IMR-90 (cell line): Measurements from ENCODE around the gene MDC1. TPM values are rescaled to one million over a fixed set of nuclear protein-coding genes. Genes with fewer than 3 reads are reported as not detected.

ENCODE experiments used
- ATAC-seq: fragments of 200-7000 bp; cut with Tn5 transposase; 2 replicates; pipeline ENCODE4 v1.9.1; 2020; ENCODE audit warnings: low read depth, mild to moderate bottlenecking, moderate library complexity
- BruUV-seq: library from RNA; stranded (reverse); fragments of 400-500 nt; replicated peaks from 2 replicates; lab custom pipeline; 2021; lab: Mats Ljungman, UMichigan
- CTCF ChIA-PET: fragments of 300-600 bp; formaldehyde crosslinking; extraction: SDS; loops from one replicate; lab custom pipeline; 2021; ENCODE audit warnings: antibody characterized with exemption; lab: Yijun Ruan, JAX
- POLR2A ChIA-PET: fragments of 300-600 bp; sonication (Branson Sonifier 250); formaldehyde crosslinking; loops from one replicate; lab custom pipeline; 2022; ENCODE audit warnings: antibody characterized with exemption; ENCODE audit not compliant: unreplicated experiment; lab: Charles Lee
- DNase-seq: peaks from one replicate; pipeline ENCODE4 v3.0.0; 2013
- H2AFZ ChIP-seq: replicated peaks from 2 replicates; pipeline ENCODE3; 2013; ENCODE audit warnings: low read length, mild to moderate bottlenecking; ENCODE audit not compliant: poor library complexity
- H2AK5ac ChIP-seq: 2 replicates; pipeline ENCODE4 v1.6.1; 2013; ENCODE audit warnings: low read depth, low read length, inconsistent platforms
- H2AK9ac ChIP-seq: replicated peaks from 2 replicates; pipeline ENCODE3; 2013; ENCODE audit warnings: mild to moderate bottlenecking, low read depth, low read length, moderate library complexity; ENCODE audit not compliant: poor library complexity
- H2BK120ac ChIP-seq: 2 replicates; pipeline ENCODE4 v1.6.1; 2013; ENCODE audit warnings: low read depth, low read length, inconsistent platforms
- H2BK15ac ChIP-seq: 3 replicates; pipeline ENCODE4 v1.6.1; 2013; ENCODE audit warnings: low read depth, low read length, inconsistent platforms
- H2BK20ac ChIP-seq: 2 replicates; pipeline ENCODE4 v1.6.1; 2013; ENCODE audit warnings: low read depth, mild to moderate bottlenecking, inconsistent platforms, low read length, moderate library complexity
- H2BK5ac ChIP-seq: 2 replicates; pipeline ENCODE4 v1.6.1; 2013; ENCODE audit warnings: mild to moderate bottlenecking, low read depth, low read length, inconsistent platforms; ENCODE audit not compliant: poor library complexity, severe bottlenecking
- H3K14ac ChIP-seq: replicated peaks from 2 replicates; pipeline ENCODE4 v1.6.1; 2013; ENCODE audit warnings: low read depth, low read length, inconsistent platforms
- H3K18ac ChIP-seq: 2 replicates; pipeline ENCODE4 v1.6.1; 2013; ENCODE audit warnings: low read depth, low read length, control low read depth
- H3K23ac ChIP-seq: 2 replicates; pipeline ENCODE4 v1.6.1; 2013; ENCODE audit warnings: low read depth, low read length, inconsistent platforms
- H3K27ac ChIP-seq: 2 replicates; pipeline ENCODE4 v1.5.1; 2013; ENCODE audit warnings: mild to moderate bottlenecking, control low read depth, low read length; ENCODE audit not compliant: insufficient read depth
- H3K27me3 ChIP-seq: 2 replicates; pipeline ENCODE4 v1.6.1; 2013; ENCODE audit warnings: low read length; ENCODE audit not compliant: control insufficient read depth, insufficient read depth
- H3K36me3 ChIP-seq: 2 replicates; pipeline ENCODE4 v1.6.1; 2013; ENCODE audit warnings: low read length, mixed read lengths; ENCODE audit not compliant: control insufficient read depth, insufficient read depth
- H3K4ac ChIP-seq: 2 replicates; pipeline ENCODE4 v1.6.1; 2013; ENCODE audit warnings: low read depth, low read length, inconsistent platforms
- H3K4me1 ChIP-seq: 2 replicates; pipeline ENCODE4 v1.6.1; 2013; ENCODE audit warnings: low read length, mixed read lengths; ENCODE audit not compliant: control insufficient read depth, insufficient read depth
- H3K4me2 ChIP-seq: 2 replicates; pipeline ENCODE4 v1.6.1; 2013; ENCODE audit warnings: low read depth, mild to moderate bottlenecking, control low read depth, low read length, moderate library complexity
- H3K4me3 ChIP-seq: 2 replicates; pipeline ENCODE4 v1.5.1; 2013; ENCODE audit warnings: low read depth, mild to moderate bottlenecking, control low read depth, low read length, moderate library complexity; ENCODE audit not compliant: insufficient read depth
- H3K56ac ChIP-seq: 2 replicates; pipeline ENCODE4 v1.6.1; 2013; ENCODE audit warnings: low read length, inconsistent platforms; ENCODE audit not compliant: insufficient read depth; ENCODE audit errors: extremely low read depth
- H3K79me1 ChIP-seq, 2 experiments: 2 replicates each; pipeline ENCODE4 v1.6.1; 2013; ENCODE audit warnings: low read length in 2 of 2, inconsistent platforms in 1 of 2, low read depth in 1 of 2
- H3K9ac ChIP-seq: 2 replicates; pipeline ENCODE4 v1.6.1; 2013; ENCODE audit warnings: low read depth, low read length, control low read depth
- H3K9me1 ChIP-seq: 2 replicates; pipeline ENCODE4 v1.6.1; 2013; ENCODE audit warnings: low read length, inconsistent platforms; ENCODE audit not compliant: insufficient read depth
- H3K9me3 ChIP-seq: 2 replicates; pipeline ENCODE4 v1.6.1; 2013; ENCODE audit warnings: low read length; ENCODE audit not compliant: control insufficient read depth, insufficient read depth
- H4K20me1 ChIP-seq: 2 replicates; pipeline ENCODE4 v1.6.1; 2013; ENCODE audit warnings: low read length, inconsistent platforms; ENCODE audit not compliant: insufficient read depth
- H4K5ac ChIP-seq: 2 replicates; pipeline ENCODE4 v1.6.1; 2013; ENCODE audit warnings: mild to moderate bottlenecking, low read depth, low read length, control low read depth
- H4K8ac ChIP-seq, 2 experiments: 2 replicates each; pipeline ENCODE4 v1.6.1; 2013; ENCODE audit warnings: low read depth in 2 of 2, low read length in 2 of 2, control low read depth in 1 of 2, inconsistent platforms in 1 of 2
- H4K91ac ChIP-seq: 2 replicates; pipeline ENCODE4 v1.6.1; 2013; ENCODE audit warnings: low read depth, low read length, inconsistent platforms; ENCODE audit not compliant: insufficient read depth
- BHLHE40 ChIP-seq: fragments of 150-350 bp; IDR thresholded peaks from 2 replicates; pipeline ENCODE4 v1.6.1; 2016; ENCODE audit warnings: mild to moderate bottlenecking, low read depth, low read length
- CHD1 ChIP-seq: IDR thresholded peaks from 2 replicates; pipeline ENCODE4 v1.6.1; 2012; ENCODE audit warnings: low read depth, low read length, improper control_type of control experiment
- FOS ChIP-seq: fragments of 150-350 bp; IDR thresholded peaks from 2 replicates; pipeline ENCODE4 v1.6.1; 2016; ENCODE audit warnings: low read depth, low read length
- MAFK ChIP-seq: IDR thresholded peaks from 2 replicates; pipeline ENCODE4 v1.6.1; 2012; ENCODE audit warnings: low read depth, low read length, improper control_type of control experiment
- MAZ ChIP-seq: IDR thresholded peaks from 2 replicates; pipeline ENCODE4 v1.6.1; 2012; ENCODE audit warnings: low read depth, mild to moderate bottlenecking, low read length, improper control_type of control experiment, moderate library complexity, borderline replicate concordance
- MXI1 ChIP-seq: IDR thresholded peaks from 2 replicates; pipeline ENCODE4 v1.6.1; 2012; ENCODE audit warnings: low read depth, mild to moderate bottlenecking, low read length, moderate library complexity, borderline replicate concordance
- POLR2A ChIP-seq: IDR thresholded peaks from 2 replicates; pipeline ENCODE4 v1.6.1; 2012; ENCODE audit warnings: mild to moderate bottlenecking, low read depth, low read length
- RCOR1 ChIP-seq: IDR thresholded peaks from 2 replicates; pipeline ENCODE4 v1.6.1; 2012; ENCODE audit warnings: mild to moderate bottlenecking, low read length, improper control_type of control experiment; ENCODE audit not compliant: insufficient replicate concordance
- RFX5 ChIP-seq: IDR thresholded peaks from 2 replicates; pipeline ENCODE4 v1.8.0; 2012; ENCODE audit warnings: low read depth, mild to moderate bottlenecking, low read length, moderate library complexity
- SMC3 ChIP-seq: fragments of 150-350 bp; IDR thresholded peaks from 2 replicates; pipeline ENCODE4 v1.6.1; 2016; ENCODE audit warnings: low read depth, mild to moderate bottlenecking, antibody characterized with exemption, low read length, moderate library complexity
- WGBS, 2 experiments: methylation state at CpG; one replicate each; pipeline versions ENCODE4 v1.1.5 to v1.1.7; 2013; ENCODE audit warnings: missing lambda C conversion rate in 2 of 2; ENCODE audit not compliant: insufficient read length in 1 of 2; ENCODE audit errors: extremely low coverage in 2 of 2; 5-methylcytosine and 5-hydroxymethylcytosine counted together
- dilution Hi-C: fragments of 300-500 bp; cut with HindIII; formaldehyde crosslinking; loops from one replicate; pipeline ENCODE4 v1.14.3; 2018; ENCODE audit warnings: low sequenced_read_pairs; ENCODE audit not compliant: unreplicated experiment
- in situ Hi-C: fragments of 300-500 bp; cut with MboI; formaldehyde crosslinking; loops from 3 replicates; pipeline ENCODE4 v1.14.3; 2019; ENCODE audit warnings: low sequenced_read_pairs, inconsistent platforms, mixed read lengths
- intact Hi-C: fragments of 100-400 bp; cut with micrococcal nuclease; formaldehyde crosslinking; loops from 2 replicates; pipeline ENCODE4 v1.10.0; 2022
- polyA plus RNA-seq, 3 experiments: library from polyadenylated mRNA; depleted of rRNA; stranded (reverse); fragments of >200 nt; gene quantifications; 2 replicates each; pipeline ENCODE4 v1.2.3, GENCODE V29; 2012; ENCODE audit warnings: low replicate concordance in 1 of 3
- total RNA-seq: library from RNA; depleted of rRNA; stranded (reverse); fragments of >200 nt; gene quantifications from 2 replicates; pipeline ENCODE4 v1.2.3, GENCODE V29; 2012
- TF ChIP-seq, protein P1 (sequence below): fragments of 150-350 bp; IDR thresholded peaks from 2 replicates; pipeline ENCODE4 v1.6.1; 2016; ENCODE audit warnings: low read depth, mild to moderate bottlenecking, low read length, moderate library complexity, borderline replicate concordance

Gene MDC1
- total and polyA plus RNA-seq, 2 of the 4 experiments (the other 2 are of a cell fraction): 4.5 to 12.1 TPM

DNA sequence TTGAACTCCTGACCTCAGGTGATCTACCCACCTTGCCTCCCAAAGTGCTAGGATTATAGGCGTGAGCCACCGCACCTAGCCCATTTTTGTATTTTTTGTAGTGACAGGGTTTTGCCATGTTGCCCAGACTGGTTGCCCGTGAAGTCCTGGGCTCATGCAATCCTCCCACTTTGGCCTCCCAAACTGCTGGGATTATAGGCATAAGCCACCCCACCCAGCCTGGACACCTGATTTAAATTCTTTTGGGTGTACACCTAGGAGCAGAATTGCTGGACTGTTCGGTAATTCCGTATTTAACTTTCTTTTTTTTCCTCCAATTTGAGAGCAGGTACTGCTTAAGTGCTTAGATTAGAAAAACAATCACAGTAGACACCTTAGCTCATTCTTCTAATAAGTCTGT lies 20.6 kb downstream of the MDC1 start:
- 0 out of 2 replicates have a peak overlapping the region, but pooled peaks have one; percentile 3 for H2BK120ac ChIP-seq
- ChIA-PET CTCF (no interaction called here), POLR2A (no interaction called here)
- H3K79me1 ChIP-seq: peaks cover 0 to 3% of the 10 kb centered on the region in 2 experiments; a peak in 1 of 4 replicates
- no peaks in the 10 kb centered on the region for H3K27me3 ChIP-seq
- no peak overlapping the region for H2BK5ac ChIP-seq
- H4K91ac ChIP-seq: no peak overlapping the region
- H3K27ac ChIP-seq: no peak overlapping the region
- no peak overlapping the region for H2AK9ac ChIP-seq
- H2AFZ ChIP-seq: no peak overlapping the region
- no peaks in the 10 kb centered on the region for H3K9me3 ChIP-seq
- no peak overlapping the region for H2BK15ac ChIP-seq
- H4K8ac ChIP-seq: no peak overlapping the region
- H3K9ac ChIP-seq: no peak overlapping the region
- no peak for ATAC-seq
- no peak overlapping the region for H4K5ac ChIP-seq
- intact Hi-C loops: no loop called here
- in situ Hi-C loops: no loop called here
- 0 out of 2 replicates have a peak, but pooled peaks cover 2% of the 10 kb centered on the region for H3K9me1 ChIP-seq
- H4K20me1 ChIP-seq: no peaks in the 10 kb centered on the region
- BruUV-seq: no TSS peak
- TF ChIP-seq RCOR1 (no peak), SMC3 (no peak), BHLHE40 (no peak), MXI1 (no peak), POLR2A (no peak), FOS (no peak), RFX5 (no peak), MAFK (no peak), MAZ (no peak), CHD1 (no peak)
- TF ChIP-seq, protein P1, sequence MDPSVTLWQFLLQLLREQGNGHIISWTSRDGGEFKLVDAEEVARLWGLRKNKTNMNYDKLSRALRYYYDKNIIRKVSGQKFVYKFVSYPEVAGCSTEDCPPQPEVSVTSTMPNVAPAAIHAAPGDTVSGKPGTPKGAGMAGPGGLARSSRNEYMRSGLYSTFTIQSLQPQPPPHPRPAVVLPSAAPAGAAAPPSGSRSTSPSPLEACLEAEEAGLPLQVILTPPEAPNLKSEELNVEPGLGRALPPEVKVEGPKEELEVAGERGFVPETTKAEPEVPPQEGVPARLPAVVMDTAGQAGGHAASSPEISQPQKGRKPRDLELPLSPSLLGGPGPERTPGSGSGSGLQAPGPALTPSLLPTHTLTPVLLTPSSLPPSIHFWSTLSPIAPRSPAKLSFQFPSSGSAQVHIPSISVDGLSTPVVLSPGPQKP: no peak
- H3K23ac ChIP-seq: no peak overlapping the region
- no peak for DNase-seq
- WGBS, 2 experiments: no CpG with 5 or more reads among the region's 5 CpGs
- H3K4me1 ChIP-seq: peaks cover 5% of the 10 kb centered on the region; the same call in 1 of the 2 replicates
- no peak overlapping the region for H3K4me3 ChIP-seq
- peak overlapping the region; percentile 8; the same call in 1 of the 2 replicates for H2AK5ac ChIP-seq
- dilution Hi-C loops: no loop called here
- no peak overlapping the region for H2BK20ac ChIP-seq
- H3K56ac ChIP-seq: no peak overlapping the region
- H3K4me2 ChIP-seq: no peak overlapping the region
- no peak overlapping the region for H3K14ac ChIP-seq
- peaks cover 5% of the 10 kb centered on the region for H3K36me3 ChIP-seq
- H3K4ac ChIP-seq: no peak overlapping the region
- H3K18ac ChIP-seq: no peak overlapping the region
